ENCODE data around the gene DIS3L.
"Not testable (repeated sequence)": the region's sequence is repeated elsewhere in the genome, so short reads cannot be mapped to it uniquely, and the experiment has no call there.

DNA sequence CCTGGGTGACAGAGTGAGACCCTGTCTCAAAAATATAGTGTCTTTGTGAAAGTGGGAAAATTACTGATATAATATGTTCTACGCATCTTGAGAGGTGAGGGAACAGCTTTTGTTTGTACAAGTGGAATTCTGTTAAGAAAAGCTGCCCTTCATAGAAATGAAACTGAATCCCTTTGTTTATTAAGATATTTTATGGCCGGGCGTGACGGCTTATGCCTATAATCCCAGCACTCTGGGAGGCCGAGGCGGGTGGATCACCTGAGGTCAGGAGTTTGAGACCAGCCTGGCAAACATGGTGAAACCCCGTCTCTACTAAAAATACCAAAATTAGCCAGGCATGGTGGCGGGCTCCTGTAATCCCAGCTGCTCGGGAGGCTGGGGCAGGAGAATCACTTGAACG, 11.1 kb downstream of the DIS3L start:
- not testable (repeated sequence) for TF ChIP-seq POLR2A (IDR thresholded peaks at IDR 0.05; ENCODE audit: low read depth, low read length); POLR2AphosphoS5 (IDR thresholded peaks at IDR 0.05; ENCODE audit: insufficient read depth, low read depth, low read length)
